B cell (primary cell): ENCODE results near the gene ABHD6. TPM values are rescaled to one million over a fixed set of nuclear protein-coding genes. Genes with fewer than 3 reads are reported as not detected.

Experiments
- ATAC-seq: fragments of 200-7000 bp; cut with Tn5 transposase; one replicate; pipeline ENCODE4 v1.10.0; 2021; ENCODE audit warnings: low read depth, mild to moderate bottlenecking, moderate number of reproducible peaks, moderate library complexity
- CTCF ChIA-PET: fragments of 350-600 bp; sonication (Branson Sonifier 250); formaldehyde crosslinking; loops from one replicate; lab custom pipeline; 2021; ENCODE audit warnings: antibody characterized with exemption, inconsistent platforms; lab: Charles Lee
- POLR2A ChIA-PET: fragments of 350-600 bp; sonication (Branson Sonifier 250); formaldehyde crosslinking; loops from one replicate; lab custom pipeline; 2021; ENCODE audit warnings: antibody characterized with exemption; lab: Charles Lee
- DNase-seq: peaks from one replicate; pipeline ENCODE4 v3.0.0; 2013
- H2AFZ ChIP-seq: 2 replicates; pipeline ENCODE4 v1.6.1; 2012; ENCODE audit warnings: mild to moderate bottlenecking, low read depth, low read length; ENCODE audit not compliant: insufficient read depth, poor library complexity, severe bottlenecking
- H3K27ac ChIP-seq, 2 donors: 1 replicate in 1 of 2; 2 replicates in 1 of 2; pipeline ENCODE4 v1.5.1; 2012 to 2013; ENCODE audit warnings: low read length in 2 of 2, mild to moderate bottlenecking in 2 of 2, moderate library complexity in 1 of 2
- H3K27me3 ChIP-seq, 4 experiments: fragments of 200-600 bp in 1 of 4; sonication (generic) in 1 of 4; replicated peaks in 1 of 4; 1 replicate in 2 of 4; 2 replicates in 2 of 4; pipeline versions ENCODE4 v1.6.1 to v1.7.0; 2013 to 2016; ENCODE audit warnings: low read length in 3 of 4, mild to moderate bottlenecking in 2 of 4, mixed read lengths in 1 of 4, moderate library complexity in 1 of 4; ENCODE audit not compliant: insufficient read depth in 4 of 4, control insufficient read depth in 3 of 4; ENCODE audit errors: control extremely low read depth in 1 of 4
- H3K36me3 ChIP-seq, 2 experiments: replicated peaks in 1 of 2; 1 replicate in 1 of 2; 2 replicates in 1 of 2; pipeline versions ENCODE4 v1.6.1 to v1.7.1; 2013; ENCODE audit warnings: low read length in 1 of 2; ENCODE audit not compliant: insufficient read depth in 2 of 2, control insufficient read depth in 1 of 2; ENCODE audit errors: control extremely low read depth in 1 of 2, extremely low read depth in 1 of 2
- H3K4me1 ChIP-seq, 2 donors: fragments of 200-600 bp in 1 of 2; sonication (generic) in 1 of 2; 1 replicate in 1 of 2; 2 replicates in 1 of 2; pipeline versions ENCODE4 v1.5.1 to v1.6.1; 2013 to 2017; ENCODE audit warnings: low read length in 2 of 2; ENCODE audit not compliant: control insufficient read depth in 2 of 2, insufficient read depth in 2 of 2
- H3K4me2 ChIP-seq: replicated peaks from 2 replicates; pipeline ENCODE3; 2012; ENCODE audit warnings: mild to moderate bottlenecking, low read depth, low read length; ENCODE audit not compliant: poor library complexity, severe bottlenecking
- H3K4me3 ChIP-seq, 5 experiments: fragments of 200-600 bp in 1 of 5; sonication (generic) in 1 of 5; 1 replicate in 3 of 5; 2 replicates in 2 of 5; pipeline versions ENCODE4 v1.5.1 to v1.7.0; 2011 to 2016; ENCODE audit warnings: low read length in 4 of 5, mild to moderate bottlenecking in 4 of 5, low read depth in 2 of 5, control low read depth in 1 of 5, moderate library complexity in 1 of 5; ENCODE audit not compliant: insufficient read depth in 1 of 5; ENCODE audit errors: control extremely low read depth in 1 of 5, extremely low read depth in 1 of 5
- H3K79me2 ChIP-seq: fragments of 200-600 bp; sonication (generic); one replicate; pipeline ENCODE4 v1.6.0; 2016; ENCODE audit warnings: low read length; ENCODE audit not compliant: control insufficient read depth, insufficient read depth
- H3K9ac ChIP-seq: fragments of 200-600 bp; sonication (generic); 2 replicates; pipeline ENCODE4 v1.6.1; 2017; ENCODE audit warnings: mild to moderate bottlenecking, low read length, moderate library complexity
- H3K9me3 ChIP-seq, 3 donors: one replicate each; pipeline versions ENCODE4 v1.6.1 to v1.7.1; 2013; ENCODE audit warnings: low read length in 2 of 3; ENCODE audit not compliant: control insufficient read depth in 2 of 3, insufficient read depth in 1 of 3; ENCODE audit errors: control extremely low read depth in 1 of 3
- H4K20me1 ChIP-seq: 2 replicates; pipeline ENCODE4 v1.6.0; 2012; ENCODE audit warnings: mild to moderate bottlenecking, low read length; ENCODE audit not compliant: insufficient read depth, control insufficient read depth, poor library complexity, severe bottlenecking
- H3K27ac Mint-ChIP-seq: one replicate; pipeline ENCODE4 v1.8.0; 2021; ENCODE audit warnings: mixed read lengths
- H3K27me3 Mint-ChIP-seq: one replicate; pipeline ENCODE4 v1.8.0; 2021; ENCODE audit warnings: mixed read lengths
- H3K4me1 Mint-ChIP-seq: one replicate; pipeline ENCODE4 v1.8.0; 2021; ENCODE audit warnings: mixed read lengths
- H3K4me3 Mint-ChIP-seq: one replicate; pipeline ENCODE4 v1.8.0; 2021; ENCODE audit warnings: mixed read lengths
- H3K9me3 Mint-ChIP-seq: one replicate; pipeline ENCODE4 v1.8.0; 2022; ENCODE audit warnings: mixed read lengths; ENCODE audit not compliant: insufficient read depth
- EZH2 ChIP-seq: IDR thresholded peaks from 2 replicates; pipeline ENCODE4 v1.6.1; 2012; ENCODE audit warnings: borderline replicate concordance, low read depth, mild to moderate bottlenecking, moderate library complexity, low read length; ENCODE audit not compliant: insufficient read depth, poor library complexity, severe bottlenecking
- WGBS: methylation state at CpG from one replicate; pipeline ENCODE4 v1.1.5; 2013; ENCODE audit warnings: missing lambda C conversion rate; ENCODE audit not compliant: insufficient coverage; 5-methylcytosine and 5-hydroxymethylcytosine counted together
- intact Hi-C: fragments of 100-400 bp; cut with micrococcal nuclease; formaldehyde crosslinking; loops from one replicate; pipeline ENCODE4 v1.10.0; 2022
- polyA plus RNA-seq: library from polyadenylated mRNA; depleted of rRNA; stranded (reverse); fragments of >200 nt; gene quantifications from 2 replicates; pipeline ENCODE4 v1.2.3, GENCODE V29; 2012
- total RNA-seq, 2 donors: library from RNA; stranded (reverse); fragments of 120-200 nt in 1 of 2; gene quantifications; 1 replicate in 1 of 2; 2 replicates in 1 of 2; pipeline versions ENCODE4 v1.2.3 to v1.2.4, GENCODE V29; 2013 to 2022
- TF ChIP-seq, protein P1 (sequence below): fragments of 200-600 bp; IDR thresholded peaks from one replicate; pipeline ENCODE4 v1.8.0; 2022; ENCODE audit warnings: antibody characterized with exemption, mild to moderate bottlenecking

Gene ABHD6
- total and polyA plus RNA-seq, 2 donors (not counting 1 experiment from before 2014, with no cell fraction given), result 4.5 to 24.2 TPM

DNA sequence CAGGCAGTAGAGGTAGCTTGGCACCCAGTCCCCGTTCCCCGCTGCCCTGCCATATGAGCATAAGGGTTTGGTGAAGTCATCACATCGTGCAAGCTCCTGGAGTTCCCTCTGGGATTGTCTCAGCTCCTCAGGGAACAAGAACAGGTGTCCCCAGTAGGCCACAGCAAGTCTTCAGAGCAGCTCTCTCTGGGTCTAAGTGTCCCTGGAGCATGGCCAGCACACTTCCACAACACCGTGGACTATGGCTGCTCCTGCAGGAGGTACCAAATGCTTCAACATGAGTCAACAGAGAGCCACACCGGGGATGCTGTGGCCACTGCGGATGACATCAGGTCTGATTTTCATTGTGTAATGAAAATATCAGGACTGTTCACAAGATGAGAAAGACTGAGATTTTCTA is 23.1 kb downstream of the ABHD6 start:
- H2AFZ ChIP-seq, result no peak overlapping the region
- H4K20me1 ChIP-seq, result no peaks in the 10 kb centered on the region
- Mint-ChIP-seq H3K4me1 (no peaks in the 10 kb centered on the region), H3K9me3 (no peaks in the 10 kb centered on the region), H3K27me3 (no peaks in the 10 kb centered on the region), H3K4me3 (no peak overlapping the region), H3K27ac (no peak overlapping the region)
- H3K27ac ChIP-seq, result no peak overlapping the region
- no peaks in the 10 kb centered on the region for H3K4me1 ChIP-seq
- no peak overlapping the region for H3K4me2 ChIP-seq
- WGBS, result 100% methylated on average over 6 of the region's 6 CpGs
- no peak for DNase-seq
- POLR2A ChIA-PET, result no interaction called here
- ATAC-seq, result no peak
- peaks cover 11% of the 10 kb centered on the region for H3K79me2 ChIP-seq
- intact Hi-C loops, result no loop called here
- H3K27me3 ChIP-seq, result no peaks in the 10 kb centered on the region
- CTCF ChIA-PET, result interaction anchor here (0.9 kb wide), 1 partner anchor 44 kb away, joined by 3 read pairs; no protein-coding TSS in a partner anchor
- H3K4me3 ChIP-seq, result no peak overlapping the region
- no peaks in the 10 kb centered on the region for H3K9me3 ChIP-seq
- TF ChIP-seq EZH2, result no peak
- TF ChIP-seq, protein P1, sequence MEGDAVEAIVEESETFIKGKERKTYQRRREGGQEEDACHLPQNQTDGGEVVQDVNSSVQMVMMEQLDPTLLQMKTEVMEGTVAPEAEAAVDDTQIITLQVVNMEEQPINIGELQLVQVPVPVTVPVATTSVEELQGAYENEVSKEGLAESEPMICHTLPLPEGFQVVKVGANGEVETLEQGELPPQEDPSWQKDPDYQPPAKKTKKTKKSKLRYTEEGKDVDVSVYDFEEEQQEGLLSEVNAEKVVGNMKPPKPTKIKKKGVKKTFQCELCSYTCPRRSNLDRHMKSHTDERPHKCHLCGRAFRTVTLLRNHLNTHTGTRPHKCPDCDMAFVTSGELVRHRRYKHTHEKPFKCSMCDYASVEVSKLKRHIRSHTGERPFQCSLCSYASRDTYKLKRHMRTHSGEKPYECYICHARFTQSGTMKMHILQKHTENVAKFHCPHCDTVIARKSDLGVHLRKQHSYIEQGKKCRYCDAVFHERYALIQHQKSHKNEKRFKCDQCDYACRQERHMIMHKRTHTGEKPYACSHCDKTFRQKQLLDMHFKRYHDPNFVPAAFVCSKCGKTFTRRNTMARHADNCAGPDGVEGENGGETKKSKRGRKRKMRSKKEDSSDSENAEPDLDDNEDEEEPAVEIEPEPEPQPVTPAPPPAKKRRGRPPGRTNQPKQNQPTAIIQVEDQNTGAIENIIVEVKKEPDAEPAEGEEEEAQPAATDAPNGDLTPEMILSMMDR, result no peak
- H3K36me3 ChIP-seq, result peaks cover 1 to 29% of the 10 kb centered on the region in 2 experiments
- H3K9ac ChIP-seq, result no peak overlapping the region

DNA sequence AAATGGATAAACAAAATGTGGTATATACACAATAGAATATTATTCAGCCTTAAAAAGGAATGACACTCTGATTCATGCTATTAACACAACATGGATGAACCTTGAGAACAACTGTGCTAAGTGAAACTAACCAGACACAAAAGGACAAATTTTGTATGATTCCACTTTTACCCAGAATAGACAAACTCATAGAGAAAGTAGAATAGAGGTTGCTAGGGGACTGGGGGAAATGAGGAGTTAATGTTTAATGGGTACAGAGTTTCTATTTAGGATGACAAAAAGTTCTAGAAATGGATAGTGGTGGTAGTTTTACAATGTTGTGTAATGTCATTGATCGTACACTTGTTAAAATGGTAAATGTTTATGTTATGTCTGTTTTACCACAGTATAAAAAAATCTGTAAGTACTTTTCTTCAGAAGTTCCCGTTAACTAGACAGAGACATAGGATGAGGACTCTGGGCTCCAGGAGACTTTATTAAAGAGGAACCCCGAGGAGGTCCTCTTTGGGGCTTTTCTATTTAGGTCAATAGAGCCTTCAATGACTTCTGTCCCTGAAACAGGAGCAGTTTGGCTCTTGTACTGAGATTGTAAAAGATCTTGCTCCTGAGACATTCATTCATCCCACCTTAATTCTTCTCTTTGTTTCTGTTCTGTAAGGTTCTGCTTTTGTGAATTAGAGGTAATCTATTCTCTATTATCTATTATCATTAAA is 24.5 kb downstream of the ABHD6 start:
- Histone ChIP-seq H3K4me2 (no peak overlapping the region), H2AFZ (no peak overlapping the region), H3K36me3 (peaks cover 1 to 35% of the 10 kb centered on the region in 2 experiments), H3K4me3 (no peak overlapping the region), H4K20me1 (no peaks in the 10 kb centered on the region), H3K9me3 (no peaks in the 10 kb centered on the region), H3K27ac (no peak overlapping the region), H3K79me2 (peaks cover 3% of the 10 kb centered on the region), H3K9ac (no peak overlapping the region), H3K27me3 (no peaks in the 10 kb centered on the region), H3K4me1 (no peaks in the 10 kb centered on the region)
- Mint-ChIP-seq H3K27me3 (no peaks in the 10 kb centered on the region), H3K9me3 (no peaks in the 10 kb centered on the region), H3K27ac (no peak overlapping the region), H3K4me1 (no peaks in the 10 kb centered on the region), H3K4me3 (no peak overlapping the region)
- no peak for TF ChIP-seq EZH2
- TF ChIP-seq, protein P1, result no peak
- intact Hi-C loops, result no loop called here
- ATAC-seq (no peak), DNase-seq (no peak)
- CTCF ChIA-PET, result no interaction called here
- 67% methylated on average over 1 of the region's 3 CpGs for WGBS
- POLR2A ChIA-PET, result no interaction called here
